ENCODE results near the gene OSBPL3. TPM values are rescaled to one million over a fixed set of nuclear protein-coding genes. Genes with fewer than 3 reads are reported as not detected.
A peak's percentile ranks its signal among the peaks of the same experiment; 100 is the strongest.

Gene OSBPL3
- total RNA-seq, 1 experiment from 2014 or later, result 11.6 TPM

- POLR2A ChIA-PET (ENCODE audit: unreplicated experiment), result no interaction called here
- ATAC-seq (peak; percentile 31; the same call in 1 of the 2 replicates), DNase-seq (peak; percentile 22)
- peaks cover 11% of the 10 kb centered on the region for H3K36me3 ChIP-seq (ENCODE audit: low read depth, low read length)
- H3K4me1 ChIP-seq (ENCODE audit: insufficient read depth, low read length), result peaks cover 34% of the 10 kb centered on the region
- intact Hi-C loops (cut with micrococcal nuclease), result no loop called here
- H3K4me3 ChIP-seq (ENCODE audit: low read length), result no peak overlapping the region
- CTCF ChIA-PET, result interaction anchor here (0.5 kb wide), 1 partner anchor 19 kb away, joined by 3 read pairs; no protein-coding TSS in a partner anchor
- H3K9me2 ChIP-seq (replicated peaks; ENCODE audit: low read length), result no peaks in the 10 kb centered on the region
- BruUV-seq (replicated peaks), result no TSS peak
- H3F3A ChIP-seq (ENCODE audit: low read length, unreplicated experiment), result no peaks in the 10 kb centered on the region
- peak overlapping the region; percentile 56 for H3K27ac ChIP-seq (ENCODE audit: low read length)
- no peak overlapping the region for H3K9ac ChIP-seq (ENCODE audit: low read length)
- H3K4me2 ChIP-seq (ENCODE audit: low read length), result peak overlapping the region; percentile 46; the same call in 1 of the 2 replicates
- H3K27me3 ChIP-seq (ENCODE audit: low read length), result no peaks in the 10 kb centered on the region
- no peaks in the 10 kb centered on the region for H4K20me1 ChIP-seq (ENCODE audit: low read length)
- TF ChIP-seq CTCF (conservative IDR thresholded peaks at IDR 0.05; ENCODE audit: low read depth, low read length) (no peak), EZH2phosphoT487 (IDR thresholded peaks at IDR 0.05; ENCODE audit: borderline replicate concordance, low read length) (no peak), EZH2 (IDR thresholded peaks at IDR 0.05; ENCODE audit: low read length, unreplicated experiment) (no peak)
- no peak overlapping the region for H2AFZ ChIP-seq (ENCODE audit: low read length)
- no peaks in the 10 kb centered on the region for H3K79me2 ChIP-seq (ENCODE audit: low read length)
- H3K9me3 ChIP-seq (ENCODE audit: low read length), result no peaks in the 10 kb centered on the region
Measured at GRCh38 chr7:24831240-24831639, 148.7 kb downstream of the OSBPL3 start.

GRCh38 chr7:24830440-24831050 lies 149.4 kb downstream of the OSBPL3 start:
- peaks cover 4% of the 10 kb centered on the region for H3F3A ChIP-seq (ENCODE audit: low read length, unreplicated experiment)
- no peak overlapping the region for H3K4me3 ChIP-seq (ENCODE audit: low read length)
- DNase-seq, result no peak
- ChIA-PET POLR2A (ENCODE audit: unreplicated experiment) (no interaction called here), CTCF (interaction anchor here (0.6 kb wide), 1 partner anchor 240 kb away, joined by 6 read pairs; no protein-coding TSS in a partner anchor)
- ATAC-seq, result no peak
- H3K9me2 ChIP-seq (replicated peaks; ENCODE audit: low read length), result no peaks in the 10 kb centered on the region
- no peaks in the 10 kb centered on the region for H3K9me3 ChIP-seq (ENCODE audit: low read length)
- no peak overlapping the region for H2AFZ ChIP-seq (ENCODE audit: low read length)
- no peak for TF ChIP-seq CTCF (conservative IDR thresholded peaks at IDR 0.05; ENCODE audit: low read depth, low read length)
- TF ChIP-seq EZH2phosphoT487 (IDR thresholded peaks at IDR 0.05; ENCODE audit: borderline replicate concordance, low read length), result no peak
- TF ChIP-seq EZH2 (IDR thresholded peaks at IDR 0.05; ENCODE audit: low read length, unreplicated experiment), result no peak
- H3K36me3 ChIP-seq (ENCODE audit: low read depth, low read length), result peaks cover 11% of the 10 kb centered on the region
- intact Hi-C loops (cut with micrococcal nuclease), result no loop called here
- peaks cover 41% of the 10 kb centered on the region for H3K4me1 ChIP-seq (ENCODE audit: insufficient read depth, low read length)
- no peak overlapping the region for H3K9ac ChIP-seq (ENCODE audit: low read length)
- no peak overlapping the region for H3K4me2 ChIP-seq (ENCODE audit: low read length)
- H4K20me1 ChIP-seq (ENCODE audit: low read length), result no peaks in the 10 kb centered on the region
- H3K27ac ChIP-seq (ENCODE audit: low read length), result peak overlapping the region; percentile 56; the same call in 1 of the 2 replicates
- H3K27me3 ChIP-seq (ENCODE audit: low read length), result no peaks in the 10 kb centered on the region
- no TSS peak for BruUV-seq (replicated peaks)
- no peaks in the 10 kb centered on the region for H3K79me2 ChIP-seq (ENCODE audit: low read length)

- CTCF ChIA-PET, result no interaction called here
- peaks cover 49% of the 10 kb centered on the region for H3K4me1 ChIP-seq (ENCODE audit: insufficient read depth, low read length)
- peaks cover 11% of the 10 kb centered on the region for H3K36me3 ChIP-seq (ENCODE audit: low read depth, low read length)
- no peaks in the 10 kb centered on the region for H4K20me1 ChIP-seq (ENCODE audit: low read length)
- no peak overlapping the region for H3K4me2 ChIP-seq (ENCODE audit: low read length)
- no peak for ATAC-seq
- H3K79me2 ChIP-seq (ENCODE audit: low read length), result no peaks in the 10 kb centered on the region
- no peak for DNase-seq
- BruUV-seq (replicated peaks), result no TSS peak
- H2AFZ ChIP-seq (ENCODE audit: low read length), result no peak overlapping the region
- intact Hi-C loops (cut with micrococcal nuclease), result loop anchor here (10.0 kb wide), 1 partner anchor 1495 kb away; no protein-coding TSS in a partner anchor
- H3K27ac ChIP-seq (ENCODE audit: low read length), result no peak overlapping the region
- no peaks in the 10 kb centered on the region for H3K9me2 ChIP-seq (replicated peaks; ENCODE audit: low read length)
- no peak for TF ChIP-seq EZH2 (IDR thresholded peaks at IDR 0.05; ENCODE audit: low read length, unreplicated experiment)
- no peak for TF ChIP-seq EZH2phosphoT487 (IDR thresholded peaks at IDR 0.05; ENCODE audit: borderline replicate concordance, low read length)
- TF ChIP-seq CTCF (conservative IDR thresholded peaks at IDR 0.05; ENCODE audit: low read depth, low read length), result no peak
- H3K9ac ChIP-seq (ENCODE audit: low read length), result no peak overlapping the region
- H3K4me3 ChIP-seq (ENCODE audit: low read length), result no peak overlapping the region
- no peaks in the 10 kb centered on the region for H3K9me3 ChIP-seq (ENCODE audit: low read length)
- peaks cover 6% of the 10 kb centered on the region for H3F3A ChIP-seq (ENCODE audit: low read length, unreplicated experiment)
- H3K27me3 ChIP-seq (ENCODE audit: low read length), result no peaks in the 10 kb centered on the region
- POLR2A ChIA-PET (ENCODE audit: unreplicated experiment), result no interaction called here
Measured at GRCh38 chr7:24829787-24830186, 150.2 kb downstream of the OSBPL3 start.
